ENCODE measurements around the gene ADAMTS6. TPM values are rescaled to one million over a fixed set of nuclear protein-coding genes. Genes with fewer than 3 reads are reported as not detected.

The ADAMTS6 gene
- polyA plus RNA-seq, 3 donors: 0.01 TPM; not detected in 2

DNA sequence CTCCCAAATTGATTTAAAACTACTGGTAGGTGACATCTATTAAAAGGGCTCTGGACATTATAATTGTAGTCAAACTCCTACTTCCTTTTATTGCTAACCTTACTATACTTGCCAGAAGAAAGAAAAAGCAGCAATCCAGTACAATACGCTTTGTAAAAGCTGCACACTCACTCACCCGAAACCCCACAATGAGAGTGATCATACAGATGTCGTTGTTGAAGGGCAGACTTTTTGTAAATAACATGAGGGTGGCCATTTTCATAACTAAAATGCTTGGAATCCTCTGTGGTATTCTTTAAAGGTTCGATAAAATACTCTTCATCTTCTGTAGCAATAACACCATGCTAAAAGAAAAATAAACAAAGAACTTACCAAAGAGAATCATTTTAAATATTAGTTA, 21.7 kb downstream of the ADAMTS6 start:
- no peaks in the 10 kb centered on the region for H3K36me3 ChIP-seq (replicated peaks in 1 of 2; ENCODE audit: control insufficient read depth in 1 of 2, insufficient read depth in 2 of 2, low read length in 2 of 2)
- no peak for DNase-seq
- no peaks in the 10 kb centered on the region for H3K27me3 ChIP-seq (ENCODE audit: control insufficient read depth in 2 of 2, insufficient read depth in 2 of 2, low read length in 2 of 2)
- no peaks in the 10 kb centered on the region for H4K20me1 ChIP-seq (ENCODE audit: insufficient read depth, low read length)
- no peak overlapping the region for H3K4me3 ChIP-seq (replicated peaks in 1 of 3; ENCODE audit: low read depth in 2 of 3, low read length in 3 of 3)
- peaks cover 0 to 3% (median 0%) of the 10 kb centered on the region in 3 donors for H3K27me3 Mint-ChIP-seq (ENCODE audit: low read depth in 3 of 3)
- no peak overlapping the region for H3K27ac ChIP-seq (ENCODE audit: low read depth in 1 of 2, low read length in 2 of 2)
- no peak overlapping the region for H3K4me3 Mint-ChIP-seq
- no peaks in the 10 kb centered on the region for H3K4me1 Mint-ChIP-seq
- no peaks in the 10 kb centered on the region for H3K9me3 Mint-ChIP-seq
- no peak for TF ChIP-seq CTCF (IDR thresholded peaks at IDR 0.05)
- H3K9ac ChIP-seq (ENCODE audit: insufficient read depth, low read length, poor library complexity, severe bottlenecking): no peak overlapping the region
- intact Hi-C loops (cut with micrococcal nuclease): no loop called here
- no peaks in the 10 kb centered on the region for H3K9me3 ChIP-seq (replicated peaks in 1 of 2; ENCODE audit: control insufficient read depth in 1 of 2, insufficient read depth in 1 of 2, low read length in 2 of 2)
- H3K79me2 ChIP-seq (ENCODE audit: insufficient read depth, low read length): no peaks in the 10 kb centered on the region
- no peak overlapping the region for H3K27ac Mint-ChIP-seq
- H3K4me2 ChIP-seq (replicated peaks; ENCODE audit: extremely low read depth, low read length, poor library complexity, severe bottlenecking): no peak overlapping the region
- no CpG with 5 or more reads among the region's 4 CpGs for WGBS (ENCODE audit: insufficient coverage)
- H2AFZ ChIP-seq (ENCODE audit: insufficient read depth, low read depth, low read length, poor library complexity, severe bottlenecking): no peak overlapping the region
- H3K4me1 ChIP-seq (ENCODE audit: control insufficient read depth in 1 of 2, insufficient read depth in 2 of 2, low read length in 2 of 2): no peaks in the 10 kb centered on the region
- no peaks in the 10 kb centered on the region for H3K36me3 Mint-ChIP-seq

DNA sequence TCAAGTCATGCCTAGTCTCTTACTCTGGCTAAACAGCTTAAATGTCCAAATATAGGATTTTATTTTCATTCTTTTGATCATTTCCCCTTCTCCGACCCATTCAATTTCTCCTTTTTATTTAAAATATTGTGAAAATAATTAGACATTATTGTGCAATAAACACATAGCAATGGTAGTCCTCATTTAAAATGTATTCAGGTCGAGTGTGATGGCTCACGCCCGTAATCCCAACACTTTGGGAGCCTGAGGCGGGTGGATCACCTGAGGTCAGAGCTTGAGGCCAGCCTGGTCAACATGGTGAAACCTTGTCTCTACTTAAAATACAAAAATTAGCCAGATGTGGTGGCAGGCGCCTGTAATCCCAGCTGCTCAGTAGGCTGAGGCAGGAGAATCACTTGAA, 26.7 kb downstream of the ADAMTS6 start:
- H3K4me1 ChIP-seq (ENCODE audit: control insufficient read depth in 1 of 2, insufficient read depth in 2 of 2, low read length in 2 of 2): no peaks in the 10 kb centered on the region
- Mint-ChIP-seq H3K27me3 (ENCODE audit: low read depth in 3 of 3) (no peaks in the 10 kb centered on the region), H3K9me3 (peaks cover 0 to 7% (median 2%) of the 10 kb centered on the region in 7 donors), H3K4me3 (no peak overlapping the region), H3K36me3 (no peaks in the 10 kb centered on the region), H3K4me1 (no peaks in the 10 kb centered on the region), H3K27ac (no peak overlapping the region)
- intact Hi-C loops (cut with micrococcal nuclease): no loop called here
- TF ChIP-seq CTCF (IDR thresholded peaks at IDR 0.05): no peak
- H3K27ac ChIP-seq (ENCODE audit: low read depth in 1 of 2, low read length in 2 of 2): no peak overlapping the region
- no peaks in the 10 kb centered on the region for H3K27me3 ChIP-seq (ENCODE audit: control insufficient read depth in 2 of 2, insufficient read depth in 2 of 2, low read length in 2 of 2)
- no peak for DNase-seq
- H3K36me3 ChIP-seq (replicated peaks in 1 of 2; ENCODE audit: control insufficient read depth in 1 of 2, insufficient read depth in 2 of 2, low read length in 2 of 2): no peaks in the 10 kb centered on the region
- H3K4me3 ChIP-seq (replicated peaks in 1 of 3; ENCODE audit: low read depth in 2 of 3, low read length in 3 of 3): no peak overlapping the region
- H3K79me2 ChIP-seq (ENCODE audit: insufficient read depth, low read length): no peaks in the 10 kb centered on the region
- WGBS (ENCODE audit: insufficient coverage): 100% methylated on average over 2 of the region's 6 CpGs
- no peaks in the 10 kb centered on the region for H4K20me1 ChIP-seq (ENCODE audit: insufficient read depth, low read length)
- no peak overlapping the region for H3K4me2 ChIP-seq (replicated peaks; ENCODE audit: extremely low read depth, low read length, poor library complexity, severe bottlenecking)
- H3K9me3 ChIP-seq (replicated peaks in 1 of 2; ENCODE audit: control insufficient read depth in 1 of 2, insufficient read depth in 1 of 2, low read length in 2 of 2): no peaks in the 10 kb centered on the region
- no peak overlapping the region for H3K9ac ChIP-seq (ENCODE audit: insufficient read depth, low read length, poor library complexity, severe bottlenecking)
- no peak overlapping the region for H2AFZ ChIP-seq (ENCODE audit: insufficient read depth, low read depth, low read length, poor library complexity, severe bottlenecking)

Data from CD14-positive monocyte (primary cell).